ENCODE results near the gene FGG. TPM values are rescaled to one million over a fixed set of nuclear protein-coding genes. Genes with fewer than 3 reads are reported as not detected.

The FGG gene
- total RNA-seq, 1 donor, result not detected

- DNase-seq (ENCODE audit: low read depth), result no peak
- no peak overlapping the region for H3K4me3 ChIP-seq (ENCODE audit: low read depth, low read length)
- no peak for TF ChIP-seq CTCF (IDR thresholded peaks at IDR 0.05; ENCODE audit: insufficient read depth, low read length)
These were observed 1.9 kb upstream of the FGG start for GRCh38 chr4:154614306-154614705.

- no peak for TF ChIP-seq CTCF (IDR thresholded peaks at IDR 0.05; ENCODE audit: insufficient read depth, low read length)
- no peak for DNase-seq (ENCODE audit: low read depth)
- H3K4me3 ChIP-seq (ENCODE audit: low read depth, low read length), result no peak overlapping the region
These were observed 623 bp downstream of the FGG start for GRCh38 chr4:154611833-154612232.

- no peak overlapping the region for H3K4me3 ChIP-seq (ENCODE audit: low read depth, low read length)
- no peak for TF ChIP-seq CTCF (IDR thresholded peaks at IDR 0.05; ENCODE audit: insufficient read depth, low read length)
- no peak for DNase-seq (ENCODE audit: low read depth)
These were observed 1.9 kb downstream of the FGG start for GRCh38 chr4:154610582-154610981.

GRCh38 chr4:154609532-154609931 is 2.9 kb downstream of the FGG start:
- no peak overlapping the region for H3K4me3 ChIP-seq (ENCODE audit: low read depth, low read length)
- TF ChIP-seq CTCF (IDR thresholded peaks at IDR 0.05; ENCODE audit: insufficient read depth, low read length), result no peak
- no peak for DNase-seq (ENCODE audit: low read depth)

GRCh38 chr4:154608361-154609252 is 3.8 kb downstream of the FGG start:
- DNase-seq (ENCODE audit: low read depth), result no peak
- TF ChIP-seq CTCF (IDR thresholded peaks at IDR 0.05; ENCODE audit: insufficient read depth, low read length), result no peak
- H3K4me3 ChIP-seq (ENCODE audit: low read depth, low read length), result no peak overlapping the region

GRCh38 chr4:154606728-154607723 is 5.4 kb downstream of the FGG start:
- TF ChIP-seq CTCF (IDR thresholded peaks at IDR 0.05; ENCODE audit: insufficient read depth, low read length), result no peak
- no peak overlapping the region for H3K4me3 ChIP-seq (ENCODE audit: low read depth, low read length)
- no peak for DNase-seq (ENCODE audit: low read depth)

Data from fibroblast of the aortic adventitia (primary cell).